ACC112 (cell line): ENCODE measurements around the gene TMEM143.

ENCODE experiments used
- H2AFZ ChIP-seq: fragments of 200-600 bp; sonication (generic); one replicate; pipeline ENCODE4 v1.6.0; 2017; ENCODE audit warnings: antibody characterized with exemption, low read length; ENCODE audit not compliant: unreplicated experiment
- H3K27ac ChIP-seq: fragments of 200-600 bp; sonication (generic); 2 replicates; pipeline ENCODE4 v1.5.1; 2014; ENCODE audit warnings: low read depth, mild to moderate bottlenecking, antibody characterized with exemption, low read length, moderate library complexity
- H3K27me3 ChIP-seq: fragments of 200-600 bp; sonication (generic); 2 replicates; pipeline ENCODE4 v1.6.1; 2014; ENCODE audit warnings: mild to moderate bottlenecking, antibody characterized with exemption, low read length, moderate library complexity, mixed read lengths; ENCODE audit not compliant: insufficient read depth
- H3K36me3 ChIP-seq: fragments of 200-600 bp; sonication (generic); 2 replicates; pipeline ENCODE4 v1.6.1; 2016; ENCODE audit warnings: mild to moderate bottlenecking, antibody characterized with exemption, low read length, moderate library complexity, mixed read lengths; ENCODE audit not compliant: insufficient read depth
- H3K4me1 ChIP-seq: fragments of 200-600 bp; sonication (generic); one replicate; pipeline ENCODE4 v1.6.1; 2016; ENCODE audit warnings: low read length, mixed read lengths; ENCODE audit not compliant: insufficient read depth, unreplicated experiment, control insufficient read depth
- H3K4me3 ChIP-seq: fragments of 200-600 bp; sonication (generic); 2 replicates; pipeline ENCODE4 v1.5.1; 2014; ENCODE audit warnings: mild to moderate bottlenecking, low read depth, low read length
- H3K79me2 ChIP-seq: fragments of 200-600 bp; sonication (generic); one replicate; pipeline ENCODE4 v1.6.0; 2016; ENCODE audit warnings: low read length; ENCODE audit not compliant: control insufficient read depth, unreplicated experiment, insufficient read depth

The TMEM143 gene

GRCh38 chr19:48363810-48364597 is at the start of gene TMEM143, which contains the start of gene SYNGR4:
Gene TMEM143, minus strand, starts transcription at chr19:48363940. Its CDS starts 20 bp downstream, at chr19:48363920.
Gene SYNGR4, plus strand, starts transcription at chr19:48364367. Its CDS starts 1,476 bp downstream, at chr19:48365843.
- Histone ChIP-seq H3K27ac (peak within 1 kb of the TSS; percentile 69), H2AFZ (peak within 1 kb of the TSS; percentile 93), H3K79me2 (no peaks in the 10 kb centered on the region), H3K4me3 (peak within 1 kb of the TSS; percentile 85), H3K4me1 (peaks cover 9% of the 10 kb centered on the region), H3K36me3 (no peaks in the 10 kb centered on the region), H3K27me3 (no peaks in the 10 kb centered on the region)

- no peaks in the 10 kb centered on the region for H3K79me2 ChIP-seq
- no peaks in the 10 kb centered on the region for H3K4me1 ChIP-seq
- no peaks in the 10 kb centered on the region for H3K36me3 ChIP-seq
- no peak overlapping the region for H2AFZ ChIP-seq
- no peaks in the 10 kb centered on the region for H3K27me3 ChIP-seq
- no peak overlapping the region for H3K4me3 ChIP-seq
- no peak overlapping the region for H3K27ac ChIP-seq
Observed at GRCh38 chr19:48405850-48406249, 42.1 kb upstream of the TMEM143 start.

GRCh38 chr19:48405010-48405659 is 41.4 kb upstream of the TMEM143 start:
- H3K36me3 ChIP-seq: no peaks in the 10 kb centered on the region
- H3K27ac ChIP-seq: no peak overlapping the region
- H3K27me3 ChIP-seq: no peaks in the 10 kb centered on the region
- no peaks in the 10 kb centered on the region for H3K4me1 ChIP-seq
- no peak overlapping the region for H2AFZ ChIP-seq
- no peaks in the 10 kb centered on the region for H3K79me2 ChIP-seq
- H3K4me3 ChIP-seq: no peak overlapping the region

DNA sequence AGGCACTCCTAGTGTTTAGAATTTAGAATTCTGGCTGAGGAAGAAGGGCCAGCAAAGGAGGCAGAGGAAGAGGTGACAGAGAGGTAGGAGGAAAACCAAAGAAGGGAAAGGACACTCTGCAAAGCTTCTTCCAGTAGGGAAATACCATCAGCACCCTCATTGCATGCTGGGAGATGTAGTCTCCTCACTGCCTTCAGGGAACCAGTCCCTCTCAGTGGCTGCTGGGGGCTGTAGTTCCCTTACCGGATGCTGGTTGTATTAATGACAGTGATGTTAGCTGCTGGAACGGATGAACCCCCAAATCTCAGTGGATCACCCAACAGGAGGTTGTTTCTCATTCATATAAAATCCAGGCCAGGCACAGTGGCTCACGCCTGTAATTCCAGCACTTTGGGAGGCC is 39.9 kb upstream of the TMEM143 start:
- no peaks in the 10 kb centered on the region for H3K79me2 ChIP-seq

DNA sequence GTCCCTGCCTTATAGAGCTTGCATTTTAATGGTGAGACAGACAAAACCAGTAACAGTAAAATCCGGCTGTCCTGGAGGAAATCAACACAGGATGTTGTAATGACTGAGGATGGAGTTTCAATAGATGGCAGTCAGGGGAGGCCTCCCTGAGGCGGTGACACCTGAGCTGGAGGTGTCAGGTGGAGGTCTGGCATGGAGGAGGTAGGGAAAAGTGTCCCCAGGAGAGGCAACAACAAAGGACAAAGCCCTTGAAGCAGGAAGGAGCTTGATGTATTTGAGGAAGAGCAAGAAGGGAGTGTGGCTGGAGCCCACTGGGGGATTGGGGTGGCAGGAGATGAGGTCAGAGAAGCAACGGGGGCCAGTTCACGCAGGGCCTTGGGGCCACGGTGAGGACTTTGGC is 37.5 kb upstream of the TMEM143 start:
- no peaks in the 10 kb centered on the region for H3K79me2 ChIP-seq
- H3K27me3 ChIP-seq: no peaks in the 10 kb centered on the region
- peaks cover 10% of the 10 kb centered on the region for H3K4me1 ChIP-seq
- H3K36me3 ChIP-seq: no peaks in the 10 kb centered on the region
- no peak overlapping the region for H3K27ac ChIP-seq
- no peak overlapping the region for H3K4me3 ChIP-seq
- H2AFZ ChIP-seq: no peak overlapping the region

More for the DNA sequence above, 39.9 kb upstream of the TMEM143 start:
- no peaks in the 10 kb centered on the region for H3K27me3 ChIP-seq
- no peak overlapping the region for H3K27ac ChIP-seq
- no peaks in the 10 kb centered on the region for H3K4me1 ChIP-seq
- no peak overlapping the region for H2AFZ ChIP-seq
- no peak overlapping the region for H3K4me3 ChIP-seq
- H3K36me3 ChIP-seq: no peaks in the 10 kb centered on the region

GRCh38 chr19:48400018-48400742 is 36.4 kb upstream of the TMEM143 start:
- peaks cover 10% of the 10 kb centered on the region for H3K4me1 ChIP-seq
- H3K27me3 ChIP-seq: no peaks in the 10 kb centered on the region
- H3K4me3 ChIP-seq: peak overlapping the region; percentile 56
- H3K79me2 ChIP-seq: no peaks in the 10 kb centered on the region
- peak overlapping the region; percentile 50 for H3K27ac ChIP-seq
- no peaks in the 10 kb centered on the region for H3K36me3 ChIP-seq
- no peak overlapping the region for H2AFZ ChIP-seq

DNA sequence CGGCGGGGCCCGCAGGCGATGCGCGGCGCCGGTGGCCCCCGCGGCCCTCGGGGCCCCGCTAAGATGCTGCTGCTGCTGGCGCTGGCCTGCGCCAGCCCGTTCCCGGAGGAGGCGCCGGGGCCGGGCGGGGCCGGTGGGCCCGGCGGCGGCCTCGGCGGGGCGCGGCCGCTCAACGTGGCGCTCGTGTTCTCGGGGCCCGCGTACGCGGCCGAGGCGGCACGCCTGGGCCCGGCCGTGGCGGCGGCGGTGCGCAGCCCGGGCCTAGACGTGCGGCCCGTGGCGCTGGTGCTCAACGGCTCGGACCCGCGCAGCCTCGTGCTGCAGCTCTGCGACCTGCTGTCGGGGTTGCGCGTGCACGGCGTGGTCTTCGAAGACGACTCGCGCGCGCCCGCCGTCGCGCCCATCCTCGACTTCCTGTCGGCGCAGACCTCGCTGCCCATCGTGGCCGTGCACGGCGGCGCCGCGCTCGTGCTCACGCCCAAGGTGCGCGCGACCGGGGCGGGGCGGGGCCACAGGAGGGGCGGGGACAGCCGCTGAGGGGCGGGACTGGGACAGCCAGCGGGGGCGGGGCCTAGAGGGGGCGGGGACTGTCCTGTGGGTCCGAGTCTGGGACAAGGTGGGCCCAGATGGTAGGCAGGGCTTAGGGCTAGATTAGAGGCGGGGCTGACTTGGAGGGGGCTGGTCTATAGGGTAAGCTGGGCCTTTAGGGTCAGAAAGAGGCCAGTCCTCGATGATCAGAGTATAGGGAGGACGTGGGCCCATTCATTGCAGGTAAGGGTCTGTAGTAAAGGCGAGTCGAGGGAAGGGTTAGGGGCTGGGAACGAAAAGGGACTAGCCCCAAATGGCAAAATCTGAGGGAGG is 34.9 kb upstream of the TMEM143 start:
- H3K27me3 ChIP-seq: 0 out of 2 replicates have a peak, but pooled peaks cover 2% of the 10 kb centered on the region
- peaks cover 14% of the 10 kb centered on the region for H3K4me1 ChIP-seq
- peak overlapping the region; percentile 81 for H2AFZ ChIP-seq
- H3K27ac ChIP-seq: peak overlapping the region; percentile 67
- peak overlapping the region; percentile 81 for H3K4me3 ChIP-seq
- H3K36me3 ChIP-seq: no peaks in the 10 kb centered on the region
- H3K79me2 ChIP-seq: no peaks in the 10 kb centered on the region

DNA sequence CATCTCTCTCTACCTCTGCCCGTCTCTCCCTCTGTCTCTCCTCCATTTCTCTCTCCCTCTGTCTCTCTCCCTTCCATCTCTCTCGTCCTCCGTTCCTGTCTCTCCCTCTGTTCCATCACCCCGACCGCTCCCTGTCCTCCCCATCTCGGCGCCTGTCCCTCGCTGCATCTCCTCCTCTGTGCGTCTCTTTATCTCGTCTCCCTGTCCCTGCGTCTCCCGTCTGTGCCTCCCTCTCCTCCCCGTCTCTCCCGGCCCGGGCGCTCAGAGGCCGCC is 34.3 kb upstream of the TMEM143 start:
- Histone ChIP-seq H3K27ac (peak overlapping the region; percentile 67), H3K27me3 (0 out of 2 replicates have a peak, but pooled peaks cover 2% of the 10 kb centered on the region), H3K36me3 (no peaks in the 10 kb centered on the region), H3K4me3 (peak overlapping the region; percentile 81), H3K4me1 (peaks cover 14% of the 10 kb centered on the region), H2AFZ (peak overlapping the region; percentile 81), H3K79me2 (no peaks in the 10 kb centered on the region)

GRCh38 chr19:48397263-48398101 is 33.7 kb upstream of the TMEM143 start:
- Histone ChIP-seq H2AFZ (no peak overlapping the region), H3K27me3 (0 out of 2 replicates have a peak, but pooled peaks cover 2% of the 10 kb centered on the region)

More at GRCh38 chr19:48397263-48398101, 33.7 kb upstream of the TMEM143 start:
- Histone ChIP-seq H3K36me3 (no peaks in the 10 kb centered on the region), H3K27ac (peak overlapping the region; percentile 67), H3K4me1 (peaks cover 14% of the 10 kb centered on the region), H3K79me2 (no peaks in the 10 kb centered on the region), H3K4me3 (peak overlapping the region; percentile 81)
